ENCODE data around the gene TRAK1.

- TF ChIP-seq POLR2A (IDR thresholded peaks at IDR 0.05; ENCODE audit: low read length) (no peak), GATA1 (IDR thresholded peaks at IDR 0.05; ENCODE audit: low read depth, low read length) (no peak)
These were observed 178.5 kb downstream of the TRAK1 start for GRCh38 chr3:42269647-42270046.
